ENCODE measurements around the gene POLG. TPM values are rescaled to one million over a fixed set of nuclear protein-coding genes. Genes with fewer than 3 reads are reported as not detected.

The POLG gene
- total and polyA plus RNA-seq, 2 experiments from 2014 or later = 28.8 to 74.1 TPM

- peak; percentile 35 for ATAC-seq
Measured at GRCh38 chr15:89379251-89379695, 44.6 kb upstream of the POLG start.

GRCh38 chr15:89378296-89379151, 43.9 kb upstream of the POLG start:
- peaks cover 100% of the 10 kb centered on the region for H3K27me3 ChIP-seq (ENCODE audit: insufficient read depth)
- no peak overlapping the region for H3K27ac ChIP-seq (ENCODE audit: low read depth)
- peak overlapping the region; percentile 51 for H3K4me3 ChIP-seq
- H3K9me2 ChIP-seq (ENCODE audit: insufficient read depth) = no peaks in the 10 kb centered on the region
- peaks cover 51% of the 10 kb centered on the region for H4K20me1 ChIP-seq (replicated peaks; ENCODE audit: insufficient read depth)
- Mint-ChIP-seq H3K36me3 (ENCODE audit: low read depth) (no peaks in the 10 kb centered on the region; the same call in 2 of the 3 replicates), H3K27me3 (ENCODE audit: insufficient read depth, low read depth, poor library complexity) (peaks cover 100% of the 10 kb centered on the region), H3K27ac (no peak overlapping the region), H3K4me1 (peaks cover 44% of the 10 kb centered on the region), H3K4me3 (peak overlapping the region; percentile 69), H3K9me3 (no peaks in the 10 kb centered on the region)
- peaks cover 54% of the 10 kb centered on the region for H3K4me1 ChIP-seq (ENCODE audit: insufficient read depth)
- H3F3A ChIP-seq (replicated peaks; ENCODE audit: low read depth) = peaks cover 36% of the 10 kb centered on the region
- peaks cover 5% of the 10 kb centered on the region; the same call in 1 of the 2 replicates for H3K36me3 ChIP-seq (ENCODE audit: insufficient read depth)
- no peaks in the 10 kb centered on the region for H3K79me2 ChIP-seq (replicated peaks; ENCODE audit: insufficient read depth)
- H2AFZ ChIP-seq = peak overlapping the region; percentile 88
- H3K4me2 ChIP-seq = peak overlapping the region; percentile 74
- peak; percentile 25 for ATAC-seq
- DNase-seq (ENCODE audit: low spot score) = peak; percentile 55
- TF ChIP-seq NANOG (IDR thresholded peaks at IDR 0.05; ENCODE audit: borderline replicate concordance) (no peak), EZH2 (IDR thresholded peaks at IDR 0.05; ENCODE audit: low read depth, unreplicated experiment) (peak; percentile 99), ZNF114 (CRISPR knock-in tag; IDR thresholded peaks at IDR 0.05) (no peak), EZH2phosphoT487 (IDR thresholded peaks at IDR 0.05; ENCODE audit: unreplicated experiment) (peak; percentile 98), STAT1 (IDR thresholded peaks at IDR 0.05; ENCODE audit: unreplicated experiment) (no peak), ZNF462 (CRISPR knock-in tag; IDR thresholded peaks at IDR 0.05) (no peak)

More at GRCh38 chr15:89379251-89379695, 44.6 kb upstream of the POLG start:
- H3K27ac Mint-ChIP-seq = no peak overlapping the region
- H3K4me1 Mint-ChIP-seq = peaks cover 46% of the 10 kb centered on the region
- Histone ChIP-seq H3K4me3 (peak overlapping the region; percentile 51), H3K36me3 (ENCODE audit: insufficient read depth) (peaks cover 5% of the 10 kb centered on the region; the same call in 1 of the 2 replicates), H2AFZ (peak overlapping the region; percentile 88; the same call in 1 of the 2 replicates), H3K79me2 (replicated peaks; ENCODE audit: insufficient read depth) (no peaks in the 10 kb centered on the region), H3K4me2 (peak overlapping the region; percentile 74), H4K20me1 (replicated peaks; ENCODE audit: insufficient read depth) (peaks cover 46% of the 10 kb centered on the region), H3F3A (replicated peaks; ENCODE audit: low read depth) (peaks cover 32% of the 10 kb centered on the region), H3K4me1 (ENCODE audit: insufficient read depth) (peaks cover 54% of the 10 kb centered on the region), H3K27me3 (ENCODE audit: insufficient read depth) (peaks cover 100% of the 10 kb centered on the region), H3K27ac (ENCODE audit: low read depth) (no peak overlapping the region), H3K9me2 (ENCODE audit: insufficient read depth) (no peaks in the 10 kb centered on the region)
- H3K9me3 Mint-ChIP-seq = no peaks in the 10 kb centered on the region
- no peak for TF ChIP-seq ETS1 (IDR thresholded peaks at IDR 0.05)
- TF ChIP-seq EZH2 (IDR thresholded peaks at IDR 0.05; ENCODE audit: low read depth, unreplicated experiment) = peak; percentile 93
- peak overlapping the region; percentile 63 for H3K4me3 Mint-ChIP-seq
- H3K27me3 Mint-ChIP-seq (ENCODE audit: insufficient read depth, low read depth, poor library complexity) = peaks cover 100% of the 10 kb centered on the region
- no peaks in the 10 kb centered on the region; the same call in 2 of the 3 replicates for H3K36me3 Mint-ChIP-seq (ENCODE audit: low read depth)
- DNase-seq (ENCODE audit: low spot score) = peak; percentile 43

Data from GM23338 (cell line).